ENCODE results near the gene FBXL16. TPM values are rescaled to one million over a fixed set of nuclear protein-coding genes. Genes with fewer than 3 reads are reported as not detected.
A peak's percentile ranks its signal among the peaks of the same experiment; 100 is the strongest.

The FBXL16 gene
- total RNA-seq, 1 donor from 2014 or later = not detected

DNA sequence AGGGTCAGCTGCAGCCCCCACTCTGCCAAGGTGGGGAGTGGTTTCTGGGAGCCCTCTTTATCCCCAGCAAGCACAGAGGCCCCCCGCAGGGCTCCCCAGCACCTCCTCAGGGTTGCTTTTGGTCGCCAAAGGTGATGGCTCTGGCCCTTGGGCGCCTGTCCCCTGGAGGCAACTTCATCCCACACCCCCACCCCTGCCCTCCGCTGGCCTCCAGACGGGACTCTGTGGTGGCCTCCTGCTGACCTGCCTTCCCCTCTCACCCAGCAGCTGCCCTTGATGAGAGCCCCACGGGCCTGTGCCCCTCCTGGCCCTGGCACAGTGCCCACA is 45.5 kb downstream of the FBXL16 start:
- no peak for DNase-seq

GRCh38 chr16:659618-660017 is 46.0 kb downstream of the FBXL16 start:
- DNase-seq = no peak

DNA sequence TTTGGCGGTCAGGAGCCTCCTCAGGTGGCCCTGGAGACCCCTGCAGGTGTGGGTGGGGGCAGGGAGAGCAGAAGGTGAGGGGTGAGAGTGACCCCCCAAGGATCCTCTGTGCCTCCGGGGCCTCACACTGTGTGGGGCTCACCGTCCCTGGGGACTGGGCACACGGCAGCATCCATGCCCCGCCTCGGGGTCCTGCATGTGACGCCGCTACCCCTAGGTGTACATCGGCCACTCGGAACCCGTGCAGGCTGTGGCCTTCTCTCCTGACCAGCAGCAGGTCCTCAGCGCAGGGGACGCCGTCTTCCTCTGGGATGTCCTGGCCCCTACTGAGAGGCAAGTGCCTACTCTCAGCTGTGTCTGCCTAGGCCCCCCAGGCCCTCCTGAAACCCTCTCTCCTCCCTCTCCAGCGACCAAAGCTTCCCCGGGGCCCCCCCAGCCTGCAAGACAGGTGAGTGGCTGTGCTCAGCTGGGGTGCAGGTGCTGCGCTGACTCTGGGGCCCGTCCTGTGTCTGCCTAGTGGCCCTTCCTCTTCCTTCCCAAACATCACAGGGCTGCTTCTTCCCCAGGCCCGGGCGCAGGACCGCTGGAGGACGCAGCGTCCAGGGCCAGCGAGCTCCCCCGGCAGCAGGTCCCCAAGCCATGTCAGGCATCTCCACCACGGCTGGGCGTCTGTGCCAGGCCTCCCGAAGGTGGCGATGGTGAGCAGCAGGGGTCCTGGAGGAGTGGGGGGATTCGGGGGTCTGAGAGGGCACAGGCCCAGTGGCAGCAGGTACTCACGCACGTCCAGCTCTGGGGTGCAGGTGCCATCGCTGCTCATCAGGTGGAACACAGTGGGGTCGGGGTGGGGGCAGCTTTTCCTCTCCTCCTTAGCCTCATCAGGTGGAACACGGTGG is 46.7 kb downstream of the FBXL16 start:
- DNase-seq = no peak

DNA sequence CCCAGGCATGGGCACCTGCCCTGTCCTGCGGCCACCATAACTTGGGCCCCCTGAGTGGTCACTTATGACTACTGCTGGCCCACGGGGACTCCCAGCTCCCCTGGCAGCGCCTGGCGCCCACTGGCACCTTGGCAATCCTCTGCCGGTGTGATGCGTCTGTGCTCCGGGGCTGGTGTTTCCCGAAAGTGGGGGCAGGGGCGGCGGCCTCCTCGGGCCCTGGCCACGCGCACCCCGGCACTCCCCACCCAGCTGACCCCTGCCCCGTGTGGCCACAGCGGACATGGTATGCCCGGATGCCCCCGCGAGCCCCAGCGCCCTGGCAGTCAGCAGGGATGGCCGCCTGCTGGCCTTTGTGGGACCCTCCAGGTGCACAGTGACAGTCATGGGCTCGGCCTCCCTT is 48.1 kb downstream of the FBXL16 start:
- DNase-seq = no peak

- DNase-seq = no peak
Observed at GRCh38 chr16:654034-654433, 51.6 kb downstream of the FBXL16 start.

- no peak for DNase-seq
Observed at GRCh38 chr16:652454-653305, 52.9 kb downstream of the FBXL16 start.

GRCh38 chr16:651844-652243 is 53.8 kb downstream of the FBXL16 start:
- DNase-seq = no peak

- DNase-seq = no peak
Observed at GRCh38 chr16:649631-650030, 56.0 kb downstream of the FBXL16 start.

- peak; percentile 93 for DNase-seq
Observed at GRCh38 chr16:648781-649589, 56.6 kb downstream of the FBXL16 start, which contains the start of gene WDR90. Gene WDR90 (plus strand): TSS chr16:649365. CDS start chr16:649417, 52 bp downstream.

DNA sequence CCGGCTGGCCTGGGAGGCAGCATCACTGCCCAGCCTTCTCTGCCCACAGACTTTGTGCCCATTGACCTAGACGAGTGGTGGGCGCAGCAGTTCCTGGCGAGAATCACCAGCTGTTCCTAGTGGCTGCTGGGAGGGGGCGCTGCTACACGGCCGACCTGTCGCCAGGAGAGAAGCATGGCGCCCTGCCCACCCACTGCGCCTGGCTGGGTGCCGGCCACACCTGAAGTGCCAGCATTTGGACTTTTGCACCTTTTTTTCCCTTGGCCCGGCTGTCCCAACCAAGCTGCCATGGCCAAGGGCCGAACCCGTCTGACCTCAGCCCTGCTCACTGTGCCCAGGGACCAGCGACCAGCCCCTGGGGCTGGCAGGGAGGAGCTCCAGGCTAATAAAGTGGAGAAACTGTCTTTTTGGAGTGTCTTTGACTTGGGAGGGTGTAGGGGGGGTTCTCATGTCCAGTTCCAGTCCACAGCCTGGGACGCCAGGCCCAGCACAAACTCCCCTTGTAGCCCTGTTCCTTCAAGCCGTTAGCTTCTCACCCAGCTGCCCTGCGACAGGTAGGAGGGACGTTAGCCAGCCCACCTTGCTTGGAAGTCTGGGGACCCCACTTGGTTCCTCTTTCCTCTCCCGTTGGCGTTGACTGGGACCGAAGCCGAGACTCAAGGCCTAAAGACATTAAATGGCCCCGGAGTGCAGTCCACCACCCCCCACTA is 57.4 kb downstream of the FBXL16 start:
- DNase-seq = peak; percentile 49

DNA sequence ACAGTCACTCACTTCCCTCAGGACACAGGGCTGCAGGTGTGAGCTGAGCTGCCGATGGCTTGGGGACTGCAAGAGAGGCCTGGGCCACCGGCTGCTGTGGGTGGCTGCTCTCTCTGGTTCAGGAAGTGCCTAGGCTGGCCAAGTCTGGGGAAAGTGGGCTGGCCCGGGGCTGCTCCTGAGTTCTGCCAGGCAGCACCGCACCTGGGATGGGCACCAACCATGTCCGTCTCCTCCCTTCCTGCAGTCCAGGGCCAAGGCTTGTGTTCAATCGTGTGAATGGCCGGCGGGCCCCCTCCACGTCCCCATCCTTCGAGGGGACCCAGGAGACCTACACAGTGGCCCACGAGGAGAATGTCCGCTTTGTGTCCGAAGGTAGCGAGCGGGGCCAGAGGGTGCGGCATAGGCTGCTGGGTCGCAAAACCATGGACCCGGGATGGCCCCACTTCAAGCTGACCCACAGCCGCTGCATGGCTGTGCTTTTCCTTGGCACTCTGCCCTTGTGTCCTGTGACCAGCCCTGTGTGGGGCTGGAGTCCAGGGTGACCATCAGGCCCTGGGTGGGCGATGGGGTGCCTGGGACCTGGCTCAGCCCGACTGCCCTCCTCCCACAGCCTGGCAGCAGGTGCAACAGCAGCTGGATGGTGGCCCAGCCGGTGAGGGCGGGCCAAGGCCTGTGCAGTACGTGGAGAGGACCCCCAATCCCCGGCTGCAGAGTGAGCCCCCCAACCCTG is 58.3 kb downstream of the FBXL16 start:
- no peak for DNase-seq

GRCh38 chr16:646679-647172 is 58.9 kb downstream of the FBXL16 start:
- DNase-seq = no peak

DNA sequence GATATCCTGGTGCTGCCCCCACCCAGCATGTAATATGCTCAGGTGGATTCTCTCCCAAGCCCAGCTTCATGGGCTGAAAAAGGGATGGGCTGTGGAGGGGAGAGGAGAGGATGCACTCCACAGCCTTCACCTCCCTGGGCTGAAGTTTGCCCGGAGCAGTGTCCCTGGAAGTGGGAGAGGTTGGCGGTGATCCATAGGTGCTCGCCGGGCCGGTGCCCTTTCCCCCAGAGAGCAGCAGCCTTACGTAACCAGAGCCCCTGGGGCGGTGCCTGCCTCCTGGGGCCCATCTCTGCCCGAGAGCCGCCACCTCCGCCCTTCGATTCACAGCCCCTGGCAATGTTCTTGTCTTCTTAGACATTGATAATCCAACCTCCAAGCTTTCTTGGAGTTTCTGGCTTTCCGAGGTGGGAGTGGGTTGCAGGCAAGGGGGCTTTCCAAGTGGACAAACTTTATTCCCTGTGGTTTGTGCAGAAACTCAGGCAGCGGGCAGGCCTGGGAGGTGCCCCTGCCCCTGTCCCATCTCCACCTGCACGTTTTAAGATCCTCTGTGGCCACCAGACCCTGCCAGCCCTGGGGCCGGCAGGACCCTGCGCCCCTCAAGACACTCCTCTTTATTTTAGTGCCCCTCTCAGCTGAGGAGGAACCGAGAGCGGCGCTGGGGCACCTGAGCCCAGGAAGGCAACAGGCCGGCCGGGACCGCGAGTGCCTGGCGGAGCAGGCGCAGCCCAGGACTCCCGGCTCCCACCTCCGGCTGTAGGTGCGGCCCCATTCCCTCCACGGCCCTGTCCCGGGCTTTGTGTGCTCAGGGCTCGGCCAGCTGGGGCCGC is 59.5 kb downstream of the FBXL16 start:
- DNase-seq = no peak

- no peak for DNase-seq
Observed at GRCh38 chr16:644556-644955, 61.0 kb downstream of the FBXL16 start.

GRCh38 chr16:643050-643368 is 62.6 kb downstream of the FBXL16 start:
- no peak for DNase-seq

Other genes starting within 250 kb of the FBXL16 start
- 50.5 and 83.4 TPM in 2 replicates for gene CAPN15, start 178.1 kb downstream of the FBXL16 start, total RNA-seq
- gene PRR35, start 145.4 kb downstream of the FBXL16 start, total RNA-seq = not detected in 2 replicates
- 1.9 and 2.7 TPM in 2 replicates for gene NHLRC4, start 138.8 kb downstream of the FBXL16 start, total RNA-seq
- 25.4 and 32.2 TPM in 2 replicates for gene PIGQ, start 135.8 kb downstream of the FBXL16 start, total RNA-seq
- 13.3 and 14.1 TPM in 2 replicates for gene RAB40C, start 115.7 kb downstream of the FBXL16 start, total RNA-seq
- 0.14 and 0.17 TPM in 2 replicates for gene WFIKKN1, start 74.8 kb downstream of the FBXL16 start, total RNA-seq
- gene METTL26, start 69.5 kb downstream of the FBXL16 start, total RNA-seq = 76.4 and 83.6 TPM in 2 replicates
- gene MCRIP2, start 64.0 kb downstream of the FBXL16 start, total RNA-seq = 11.2 and 12.6 TPM in 2 replicates
- 10.7 and 15.1 TPM in 2 replicates for gene WDR90, start 56.4 kb downstream of the FBXL16 start, total RNA-seq
- gene RHOT2, start 37.7 kb downstream of the FBXL16 start, total RNA-seq = 32.9 and 49.0 TPM in 2 replicates
- 0.05 and 0.51 TPM in 2 replicates for gene RHBDL1, start 30.1 kb downstream of the FBXL16 start, total RNA-seq
- gene STUB1, start 25.4 kb downstream of the FBXL16 start, total RNA-seq = 93.9 and 94.1 TPM in 2 replicates
- gene JMJD8, start 21.5 kb downstream of the FBXL16 start, total RNA-seq = 34.9 and 45.7 TPM in 2 replicates
- 2.7 and 5.3 TPM in 2 replicates for gene WDR24, start 15.4 kb downstream of the FBXL16 start, total RNA-seq
- 34.9 and 41.7 TPM in 2 replicates for gene METRN, start 9.3 kb upstream of the FBXL16 start, total RNA-seq
- gene ANTKMT, start 15.3 kb upstream of the FBXL16 start, total RNA-seq = 25.5 and 47.5 TPM in 2 replicates
- gene CCDC78, start 20.6 kb upstream of the FBXL16 start, total RNA-seq = 0.34 and 0.65 TPM in 2 replicates
- 5.1 and 6.3 TPM in 2 replicates for gene HAGHL, start 21.3 kb upstream of the FBXL16 start, total RNA-seq
- 34.6 and 42.4 TPM in 2 replicates for gene CIAO3, start 35.2 kb upstream of the FBXL16 start, total RNA-seq
- 0.09 TPM in 1 of 2 replicates, not detected in the other for gene MSLN, start 54.9 kb upstream of the FBXL16 start, total RNA-seq
- gene RPUSD1, start 82.6 kb upstream of the FBXL16 start, total RNA-seq = 31.1 and 48.4 TPM in 2 replicates
- gene CHTF18, start 82.8 kb upstream of the FBXL16 start, total RNA-seq = 20.1 and 23.8 TPM in 2 replicates
- gene GNG13, start 94.9 kb upstream of the FBXL16 start, total RNA-seq = not detected in 2 replicates

All from dermis blood vessel endothelial cell (primary cell).